K562 (cell line): ENCODE measurements around the gene SARS2. TPM values are rescaled to one million over a fixed set of nuclear protein-coding genes. Genes with fewer than 3 reads are reported as not detected.
A peak's percentile ranks its signal among the peaks of the same experiment; 100 is the strongest.

Experiments
- CHD7 ChIP-seq: fragments of 200-600 bp; sonication (generic); IDR thresholded peaks from one replicate; pipeline ENCODE4 v1.6.1; 2012; ENCODE audit warnings: mild to moderate bottlenecking, low read depth, low read length, inconsistent platforms
- ERF ChIP-seq: fragments of 450-650 bp; formaldehyde crosslinking; IDR thresholded peaks from 2 replicates; pipeline ENCODE4 v1.4.0; 2020; ENCODE audit warnings: mild to moderate bottlenecking, mixed read lengths
- ILK ChIP-seq: fragments of 450-650 bp; IDR thresholded peaks from 2 replicates; pipeline ENCODE4 v1.6.1; 2016; ENCODE audit warnings: missing genetic modification characterization, low read depth, mild to moderate bottlenecking, missing compliant biosample characterization, moderate library complexity, borderline replicate concordance
- NFIC ChIP-seq: fragments of 450-650 bp; IDR thresholded peaks from 2 replicates; pipeline ENCODE4 v1.6.1; 2017; ENCODE audit warnings: mild to moderate bottlenecking, inconsistent platforms
- PCBP1 ChIP-seq: fragments of 200-400 bp; formaldehyde crosslinking; IDR thresholded peaks from 2 replicates; pipeline ENCODE4 v1.6.1; 2018; ENCODE audit warnings: mild to moderate bottlenecking, low read depth, low read length; ENCODE audit not compliant: poor library complexity, severe bottlenecking
- RBM25 ChIP-seq: fragments of 200-400 bp; formaldehyde crosslinking; IDR thresholded peaks from 2 replicates; pipeline ENCODE4 v1.6.1; 2018; ENCODE audit warnings: low read length, low read depth, moderate library complexity; ENCODE audit not compliant: severe bottlenecking
- RUNX1 ChIP-seq: sonication (generic); IDR thresholded peaks from 2 replicates; pipeline ENCODE4 v1.6.1; 2016; ENCODE audit warnings: antibody characterized with exemption, low read depth
- SAFB2 ChIP-seq: fragments of 200-400 bp; formaldehyde crosslinking; IDR thresholded peaks from 2 replicates; pipeline ENCODE4 v1.6.1; 2018; ENCODE audit warnings: borderline replicate concordance, low read length, low read depth, moderate library complexity; ENCODE audit not compliant: severe bottlenecking
- ZBTB11 ChIP-seq, 3 experiments: fragments of 200-800 bp in 1 of 3; fragments of 250-450 bp in 1 of 3; fragments of 450-650 bp in 1 of 3; sonication (Bioruptor Pico) in 1 of 3; sonication (Bioruptor generic) in 1 of 3; formaldehyde crosslinking in 1 of 3; IDR thresholded peaks; 2 replicates each; pipeline versions ENCODE4 v1.6.1 to v1.8.0; 2016 to 2022; ENCODE audit warnings: mild to moderate bottlenecking in 2 of 3, missing genetic modification characterization in 2 of 3, missing compliant biosample characterization in 1 of 3, moderate library complexity in 1 of 3
- ZNF239 ChIP-seq: fragments of 250-450 bp; sonication (Bioruptor Pico); IDR thresholded peaks from 2 replicates; pipeline ENCODE4 v1.4.0; 2020; ENCODE audit warnings: mild to moderate bottlenecking
- ZNF561 ChIP-seq: fragments of 450-650 bp; formaldehyde crosslinking; conservative IDR thresholded peaks from 2 replicates; pipeline ENCODE4 v1.4.0; 2020; ENCODE audit warnings: mild to moderate bottlenecking, moderate library complexity
- ZNF668 ChIP-seq: fragments of 250-450 bp; sonication (Bioruptor Pico); IDR thresholded peaks from 2 replicates; pipeline ENCODE4 v1.8.0; 2022; ENCODE audit warnings: mild to moderate bottlenecking, inconsistent platforms
- polyA plus RNA-seq, 8 experiments: library from polyadenylated mRNA; depleted of rRNA in 4 of 8; stranded (reverse) in 5 of 8; unstranded in 3 of 8; fragments of >200 nt; fragmentation: Nextera tagmentation in 2 of 8; fragmentation: Illumina TruSeq in 1 of 8; extraction: Ambion mirVana in 2 of 8; extraction: Trizol in 1 of 8; gene quantifications; 2 replicates each; pipeline versions ENCODE4 v1.2.1 to v1.2.3, GENCODE V29; 2011 to 2014; ENCODE audit warnings: inconsistent platforms in 1 of 8, missing spikeins in 1 of 8
- total RNA-seq, 7 experiments: library from RNA; depleted of rRNA in 6 of 7; stranded (reverse); fragments of >200 nt in 6 of 7; fragmentation: Illumina TruSeq in 2 of 7; extraction: Trizol in 2 of 7; gene quantifications; 2 replicates each; pipeline versions ENCODE4 v1.2.1 to v1.2.3, GENCODE V29; 2011 to 2021; ENCODE audit warnings: low replicate concordance in 1 of 7

The SARS2 gene
- total and polyA plus RNA-seq, 9 of the 15 experiments (the other 6 are each of a cell fraction or from before 2014, with no cell fraction given): 3.1 to 59.1 (median 31.7) TPM

- TF ChIP-seq CHD7 (no peak), PCBP1 (no peak), ERF (CRISPR knock-in tag) (no peak), SAFB2 (no peak), RBM25 (peak; percentile 39), ZBTB11 (CRISPR knock-in tag; IDR thresholded peaks at IDR 0.05) (peak in 1 of 3 experiments; percentile 84; a peak in 2 of 6 replicates), ZNF668 (CRISPR knock-in tag) (no peak), ZNF561 (CRISPR knock-in tag) (no peak), ZNF239 (CRISPR knock-in tag) (no peak), RUNX1 (no peak), NFIC (peak; percentile 30), ILK (tag) (no peak)
These were observed 30.9 kb downstream of the SARS2 start, which contains the start of the genes NFKBIB and SIRT2 (continued) for GRCh38 chr19:38899447-38900201.
